HEK293T (cell line): ENCODE measurements around the gene CFAP73.

ENCODE experiments used
- CTCF ChIA-PET: fragments of 350-600 bp; formaldehyde crosslinking; extraction: SDS; loops from one replicate; lab custom pipeline; 2021; ENCODE audit warnings: antibody characterized with exemption, inconsistent platforms; lab: Yijun Ruan, JAX
- POLR2A ChIA-PET: fragments of 350-600 bp; formaldehyde crosslinking; extraction: SDS; loops from one replicate; lab custom pipeline; 2020; ENCODE audit warnings: antibody characterized with exemption, inconsistent platforms; lab: Yijun Ruan, JAX
- DNase-seq: peaks from one replicate; pipeline ENCODE4 v3.0.0; 2012; ENCODE audit warnings: mixed read lengths; ENCODE audit errors: extremely low spot score
- ARNT ChIP-seq: fragments of 450-650 bp; IDR thresholded peaks from 2 replicates; pipeline ENCODE4 v1.6.1; 2017; ENCODE audit warnings: mild to moderate bottlenecking
- BHLHE40 ChIP-seq: fragments of 450-650 bp; IDR thresholded peaks from 2 replicates; pipeline ENCODE4 v1.6.1; 2016; ENCODE audit warnings: mild to moderate bottlenecking, moderate library complexity, borderline replicate concordance
- CTBP1 ChIP-seq: fragments of 450-650 bp; IDR thresholded peaks from 2 replicates; pipeline ENCODE4 v1.6.1; 2016; ENCODE audit warnings: borderline replicate concordance
- ELF4 ChIP-seq: fragments of 450-650 bp; IDR thresholded peaks from 2 replicates; pipeline ENCODE4 v1.6.1; 2017; ENCODE audit warnings: antibody characterized with exemption
- FOXA1 ChIP-seq: fragments of 450-650 bp; IDR thresholded peaks from 2 replicates; pipeline ENCODE4 v1.6.1; 2016; ENCODE audit warnings: mild to moderate bottlenecking
- FOXK2 ChIP-seq: fragments of 450-650 bp; IDR thresholded peaks from 2 replicates; pipeline ENCODE4 v1.6.1; 2016; ENCODE audit warnings: mild to moderate bottlenecking
- FOXM1 ChIP-seq: fragments of 450-650 bp; IDR thresholded peaks from 2 replicates; pipeline ENCODE4 v1.6.1; 2017; ENCODE audit warnings: mild to moderate bottlenecking, borderline replicate concordance
- HDGF ChIP-seq: fragments of 450-650 bp; IDR thresholded peaks from 2 replicates; pipeline ENCODE4 v1.6.1; 2017; ENCODE audit warnings: antibody characterized with exemption, borderline replicate concordance
- L3MBTL2 ChIP-seq: fragments of 450-650 bp; conservative IDR thresholded peaks from 2 replicates; pipeline ENCODE4 v1.6.1; 2016; ENCODE audit warnings: mild to moderate bottlenecking
- LEF1 ChIP-seq: fragments of 450-650 bp; IDR thresholded peaks from 2 replicates; pipeline ENCODE4 v1.6.1; 2017; ENCODE audit warnings: mild to moderate bottlenecking, borderline replicate concordance
- NFRKB ChIP-seq: fragments of 450-650 bp; IDR thresholded peaks from 2 replicates; pipeline ENCODE4 v1.6.1; 2016; ENCODE audit warnings: mild to moderate bottlenecking, moderate library complexity
- PKNOX1 ChIP-seq: fragments of 450-650 bp; IDR thresholded peaks from 2 replicates; pipeline ENCODE4 v1.6.1; 2016
- SP1 ChIP-seq: fragments of 450-650 bp; IDR thresholded peaks from 2 replicates; pipeline ENCODE4 v1.6.1; 2017
- SUZ12 ChIP-seq: fragments of 450-650 bp; IDR thresholded peaks from 2 replicates; pipeline ENCODE4 v1.6.1; 2016; ENCODE audit warnings: mild to moderate bottlenecking
- TARDBP ChIP-seq: fragments of 450-650 bp; IDR thresholded peaks from 2 replicates; pipeline ENCODE4 v1.6.1; 2016
- ZNF384 ChIP-seq: fragments of 450-650 bp; IDR thresholded peaks from 2 replicates; pipeline ENCODE4 v1.6.1; 2016

The CFAP73 gene

GRCh38 chr12:113135178-113136127 is 14.1 kb upstream of the CFAP73 start, which contains the start of gene RASAL1:
RASAL1 (minus strand) TSS chr12:113135761; CDS start chr12:113135462, 299 bp downstream.
- TF ChIP-seq TARDBP (no peak), HDGF (no peak), SUZ12 (no peak), ARNT (no peak), NFRKB (no peak), BHLHE40 (no peak), ELF4 (no peak), ZNF384 (no peak), PKNOX1 (no peak)
- DNase-seq: peak; percentile 56
- CTCF ChIA-PET: no interaction called here
- POLR2A ChIA-PET: interaction anchor here (0.8 kb wide), 2 partner anchors 15 to 18 kb away, joined by 3 read pairs; no protein-coding TSS in a partner anchor

DNA sequence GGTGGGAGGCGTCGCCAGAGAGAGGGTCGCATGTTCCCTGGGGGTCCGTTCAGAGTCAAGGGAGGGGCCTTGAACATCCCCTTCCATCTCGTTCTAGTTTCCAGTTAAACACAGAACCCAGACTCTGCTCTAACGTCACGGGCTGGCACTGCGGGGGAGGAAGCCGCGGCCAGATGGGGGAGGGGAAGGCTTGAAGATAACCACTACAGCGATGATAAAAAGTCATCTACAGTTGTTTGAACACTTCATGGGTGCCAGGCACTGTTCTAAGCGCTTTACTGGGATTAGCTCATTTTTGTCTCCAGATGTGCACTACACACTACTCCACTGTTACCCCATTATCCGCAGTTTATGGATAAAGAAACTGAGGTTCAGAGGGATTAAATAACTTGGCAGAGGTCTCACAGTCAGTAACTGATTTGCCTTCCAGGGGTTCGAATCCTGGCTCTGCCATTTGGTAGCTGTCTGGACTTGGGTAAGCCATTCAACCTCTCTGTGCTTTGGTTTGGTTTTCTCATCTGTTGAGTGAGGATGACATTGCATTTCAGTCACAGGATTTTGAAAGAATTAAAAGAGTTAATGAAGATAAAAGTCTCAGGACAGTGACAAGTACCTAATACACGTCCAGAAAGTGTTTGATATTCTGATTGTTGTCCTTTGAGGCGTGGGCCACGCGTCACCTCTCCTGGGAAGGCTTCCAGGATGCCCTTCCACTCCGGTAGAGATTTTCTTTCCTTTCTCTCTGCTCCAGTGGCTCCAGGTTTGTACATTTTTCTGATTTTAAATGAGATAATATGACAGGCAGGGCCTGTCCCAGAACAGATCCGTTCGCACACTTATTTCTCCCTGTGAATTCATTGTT is 13.2 kb upstream of the CFAP73 start:
- ChIA-PET POLR2A (interaction anchor here (0.8 kb wide), 2 partner anchors 16 to 17 kb away, joined by 3 read pairs; no protein-coding TSS in a partner anchor), CTCF (no interaction called here)
- TF ChIP-seq FOXK2 (no peak), FOXA1 (no peak), NFRKB (no peak), L3MBTL2 (no peak), CTBP1 (no peak)
- DNase-seq: no peak

DNA sequence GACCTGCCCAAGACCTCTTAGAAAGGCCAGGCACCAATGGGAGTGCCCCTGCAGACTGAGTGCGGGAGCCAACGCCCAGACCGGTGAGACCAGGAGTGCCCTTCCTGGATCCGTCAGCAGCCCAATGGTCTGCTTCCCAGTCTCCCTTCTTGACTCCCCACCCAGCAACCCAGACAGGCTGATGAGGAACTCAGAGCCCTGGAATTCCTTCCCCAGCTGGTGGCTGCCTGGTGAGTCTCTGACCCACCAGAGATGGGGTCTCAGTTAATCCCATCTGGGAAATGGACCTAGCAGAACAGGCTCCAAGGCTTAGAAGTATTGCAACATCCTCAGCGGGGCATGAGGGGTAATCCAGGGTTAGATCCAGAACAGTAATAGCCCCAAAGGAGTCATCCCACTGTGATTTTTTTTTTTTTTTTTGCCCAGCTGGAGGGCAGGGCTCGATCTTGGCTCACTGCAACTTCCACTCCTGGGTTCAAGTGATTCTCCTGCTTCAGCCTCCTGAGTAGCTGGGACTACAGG is 12.5 kb upstream of the CFAP73 start:
- no peak for DNase-seq
- CTCF ChIA-PET: no interaction called here

GRCh38 chr12:113137861-113138783 is 11.4 kb upstream of the CFAP73 start:
- TF ChIP-seq CTBP1 (no peak), FOXK2 (no peak), L3MBTL2 (no peak), ZNF384 (no peak), PKNOX1 (no peak), BHLHE40 (no peak), ARNT (no peak), HDGF (no peak), ELF4 (no peak), SUZ12 (no peak), FOXA1 (no peak), LEF1 (no peak), SP1 (no peak), TARDBP (no peak), NFRKB (no peak), FOXM1 (no peak)
- ChIA-PET POLR2A (no interaction called here), CTCF (interaction anchor here (2.3 kb wide), 1 partner anchor 15 kb away, joined by 7 read pairs; no protein-coding TSS in a partner anchor)
- DNase-seq: no peak

More for the DNA sequence above, 12.5 kb upstream of the CFAP73 start:
- TF ChIP-seq LEF1 (no peak), NFRKB (no peak), FOXA1 (no peak)
- POLR2A ChIA-PET: no interaction called here

DNA sequence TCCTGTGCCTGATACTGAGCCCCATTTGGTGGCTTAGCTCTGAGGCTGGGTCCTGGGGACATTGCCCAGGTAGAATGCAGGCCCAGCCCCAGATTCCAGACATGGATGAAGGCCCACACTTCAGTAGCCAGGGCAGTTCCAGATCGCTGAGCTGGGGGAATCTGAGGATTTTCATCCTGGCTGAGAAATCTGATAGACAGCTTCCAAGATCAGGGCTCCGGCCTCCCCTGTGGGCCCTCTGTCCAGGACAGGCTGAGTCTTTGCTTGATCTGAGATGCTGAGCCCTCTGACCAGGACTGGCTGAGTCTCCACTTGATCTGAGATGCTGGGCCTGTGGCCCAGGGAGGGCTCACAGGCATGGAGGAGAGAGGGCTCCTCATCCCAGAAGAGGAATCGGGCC is 10.7 kb upstream of the CFAP73 start:
- no peak for DNase-seq
- TF ChIP-seq FOXK2 (no peak), ARNT (no peak), ZNF384 (no peak), HDGF (no peak), L3MBTL2 (no peak), FOXA1 (no peak), TARDBP (no peak), BHLHE40 (no peak), LEF1 (no peak), NFRKB (no peak), PKNOX1 (no peak), FOXM1 (no peak), SUZ12 (no peak), ELF4 (no peak), SP1 (no peak), CTBP1 (no peak)
- ChIA-PET CTCF (interaction anchor here (2.3 kb wide), 1 partner anchor 14 kb away, joined by 7 read pairs; no protein-coding TSS in a partner anchor), POLR2A (no interaction called here)
